KOPT-K1 (cell line): ENCODE results near the gene DNAJC1.
"Not testable (repeated sequence)": the region's sequence is repeated elsewhere in the genome, so short reads cannot be mapped to it uniquely, and the experiment has no call there.

Experiments used
- H3K27ac ChIP-seq: fragments of 200-600 bp; sonication (generic); 2 replicates; pipeline ENCODE4 v1.5.1; 2016; ENCODE audit warnings: antibody characterized with exemption, mild to moderate bottlenecking, low read depth, low read length; ENCODE audit not compliant: poor library complexity, severe bottlenecking
- H3K36me3 ChIP-seq: fragments of 200-600 bp; sonication (generic); 2 replicates; pipeline ENCODE4 v1.5.1; 2017; ENCODE audit warnings: antibody characterized with exemption, mild to moderate bottlenecking, low read length, moderate library complexity; ENCODE audit not compliant: insufficient read depth
- H3K9me3 ChIP-seq: fragments of 200-600 bp; sonication (generic); 2 replicates; pipeline ENCODE4 v1.5.1; 2017; ENCODE audit warnings: antibody characterized with exemption, low read length, mild to moderate bottlenecking; ENCODE audit not compliant: insufficient read depth, poor library complexity, severe bottlenecking

DNAJC1 gene

GRCh38 chr10:21858455-21858854 is 145.1 kb downstream of the DNAJC1 start:
- Histone ChIP-seq H3K27ac (no peak overlapping the region), H3K9me3 (no peaks in the 10 kb centered on the region), H3K36me3 (no peaks in the 10 kb centered on the region)

GRCh38 chr10:21849607-21850006 is 153.9 kb downstream of the DNAJC1 start:
- H3K36me3 ChIP-seq = no peaks in the 10 kb centered on the region
- H3K27ac ChIP-seq = no peak overlapping the region
- H3K9me3 ChIP-seq = peaks cover 26% of the 10 kb centered on the region

- Histone ChIP-seq H3K9me3 (peaks cover 4% of the 10 kb centered on the region), H3K27ac (no peak overlapping the region), H3K36me3 (no peaks in the 10 kb centered on the region)
Observed at GRCh38 chr10:21843645-21844044, 159.9 kb downstream of the DNAJC1 start.

- not testable (repeated sequence) for H3K36me3 ChIP-seq, H3K27ac ChIP-seq, H3K9me3 ChIP-seq
Observed at GRCh38 chr10:21841273-21841672, 162.3 kb downstream of the DNAJC1 start.

DNA sequence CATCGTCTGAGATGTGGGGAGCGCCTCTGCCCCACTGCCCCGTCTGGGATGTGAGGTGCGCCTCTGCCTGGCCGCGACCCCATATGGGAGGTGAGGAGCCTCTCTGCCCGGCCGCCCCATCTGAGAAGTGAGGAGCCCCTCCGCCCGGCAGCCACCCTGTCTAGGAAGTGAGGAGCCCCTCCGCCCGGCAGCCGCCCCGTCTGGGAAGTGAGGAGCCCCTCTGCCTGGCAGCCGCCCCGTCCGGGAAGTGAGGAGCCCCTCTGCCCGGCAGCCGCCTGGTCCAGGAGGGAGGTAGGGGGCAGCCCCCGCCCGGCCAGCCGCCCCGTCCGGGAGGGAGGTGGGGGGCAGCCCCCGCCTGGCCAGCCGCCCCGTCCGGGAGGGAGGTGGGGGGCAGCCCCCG is 166.0 kb downstream of the DNAJC1 start:
- H3K27ac ChIP-seq, H3K36me3 ChIP-seq: not testable (repeated sequence)
- H3K9me3 ChIP-seq = peaks cover 32% of the 10 kb centered on the region

DNA sequence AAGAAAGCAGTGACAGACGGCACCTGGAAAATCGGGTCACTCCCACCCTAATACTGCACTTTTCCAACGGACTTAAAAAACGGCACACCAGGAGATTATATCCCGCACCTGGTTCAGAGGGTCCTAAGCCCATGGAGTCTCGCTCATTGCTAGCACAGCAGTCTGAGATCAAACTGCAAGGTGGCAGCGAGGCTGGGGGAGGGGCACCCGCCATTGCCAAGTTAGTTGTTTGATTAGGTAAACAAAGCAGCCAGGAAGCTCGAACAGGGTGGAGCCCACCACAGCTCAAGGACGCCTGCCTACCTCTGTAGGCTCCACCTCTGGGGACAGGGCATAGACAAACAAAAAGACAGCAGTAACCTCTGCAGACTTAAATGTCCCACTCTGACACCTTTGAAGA is 169.0 kb downstream of the DNAJC1 start:
- H3K36me3 ChIP-seq = not testable (repeated sequence)
- peaks cover 48% of the 10 kb centered on the region for H3K9me3 ChIP-seq

GRCh38 chr10:21832821-21833130 is 170.8 kb downstream of the DNAJC1 start:
- no peak overlapping the region for H3K27ac ChIP-seq
- H3K9me3 ChIP-seq = peaks cover 60% of the 10 kb centered on the region
- no peaks in the 10 kb centered on the region for H3K36me3 ChIP-seq

More for the DNA sequence above, 169.0 kb downstream of the DNAJC1 start:
- not testable (repeated sequence) for H3K27ac ChIP-seq

- H3K27ac ChIP-seq = no peak overlapping the region
- peaks cover 64% of the 10 kb centered on the region for H3K9me3 ChIP-seq
- H3K36me3 ChIP-seq = no peaks in the 10 kb centered on the region
Observed at GRCh38 chr10:21831986-21832820, 171.3 kb downstream of the DNAJC1 start.

DNA sequence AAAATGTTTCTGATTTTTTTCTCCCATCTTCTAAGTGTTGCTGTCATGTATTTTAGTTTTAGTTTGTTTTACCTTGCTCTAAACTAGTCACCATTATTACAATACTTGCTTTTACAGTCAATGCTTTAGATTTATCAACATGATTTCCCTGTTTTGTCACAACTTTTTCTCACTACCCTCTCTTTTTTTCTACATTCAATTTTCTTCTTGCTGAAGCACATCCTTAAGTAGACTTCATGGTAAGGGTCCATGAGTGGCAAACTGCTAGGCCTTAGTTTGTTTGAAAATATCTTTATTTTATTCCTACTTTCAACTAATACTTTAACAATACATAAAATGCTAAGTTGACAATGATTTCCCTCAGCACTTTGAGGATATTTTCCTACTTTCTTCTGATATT is 173.5 kb downstream of the DNAJC1 start:
- no peak overlapping the region for H3K27ac ChIP-seq
- H3K9me3 ChIP-seq = peaks cover 71% of the 10 kb centered on the region
- no peaks in the 10 kb centered on the region for H3K36me3 ChIP-seq

DNA sequence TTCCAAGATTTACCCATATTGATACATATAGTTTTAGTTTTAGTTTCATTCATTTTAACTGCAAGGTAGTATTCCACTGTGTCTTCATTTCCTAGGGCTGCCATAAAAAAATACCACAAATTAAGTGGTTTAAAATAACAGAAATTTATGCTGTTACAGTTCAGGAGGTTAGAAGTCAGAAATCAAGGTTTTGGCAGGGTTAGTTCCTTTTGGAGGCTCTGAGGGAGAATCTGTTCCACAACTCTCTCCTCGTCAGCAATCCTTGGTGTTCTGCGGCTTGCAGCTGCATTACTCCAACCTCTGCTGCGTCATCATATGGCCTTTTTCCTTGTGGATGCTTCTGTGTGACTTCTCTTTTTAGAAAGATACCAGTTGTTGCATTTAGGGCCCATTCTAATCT is 176.2 kb downstream of the DNAJC1 start:
- Histone ChIP-seq H3K36me3 (no peaks in the 10 kb centered on the region), H3K27ac (no peak overlapping the region)

DNA sequence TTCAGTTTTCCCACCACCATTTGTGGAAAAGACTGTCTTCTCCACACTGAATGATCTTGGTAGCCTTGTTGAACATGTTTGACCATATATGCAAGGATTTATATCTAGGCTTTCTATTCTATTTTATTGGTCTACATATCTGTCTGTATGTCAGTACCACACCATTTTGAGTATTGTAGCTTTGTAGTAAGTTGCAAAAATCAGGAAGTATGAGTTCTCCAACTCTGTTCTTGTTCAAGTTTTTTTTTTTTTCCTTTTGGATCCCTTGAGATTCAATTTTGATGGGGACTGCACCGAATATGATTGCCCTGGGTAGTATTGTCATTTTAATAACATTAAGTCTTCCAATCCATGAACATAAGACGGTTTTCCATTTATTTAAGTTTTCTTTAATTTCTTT is 176.8 kb downstream of the DNAJC1 start:
- Histone ChIP-seq H3K36me3 (no peaks in the 10 kb centered on the region), H3K9me3 (peaks cover 59% of the 10 kb centered on the region), H3K27ac (no peak overlapping the region)

More for the DNA sequence above, 176.2 kb downstream of the DNAJC1 start:
- H3K9me3 ChIP-seq = peaks cover 59% of the 10 kb centered on the region

GRCh38 chr10:21825345-21825744 is 178.2 kb downstream of the DNAJC1 start:
- Histone ChIP-seq H3K36me3 (no peaks in the 10 kb centered on the region), H3K9me3 (peaks cover 51% of the 10 kb centered on the region), H3K27ac (no peak overlapping the region)

GRCh38 chr10:21824409-21824808 is 179.1 kb downstream of the DNAJC1 start:
- H3K27ac ChIP-seq = no peak overlapping the region
- H3K9me3 ChIP-seq = peaks cover 42% of the 10 kb centered on the region
- H3K36me3 ChIP-seq = no peaks in the 10 kb centered on the region

GRCh38 chr10:21823617-21824016 is 179.9 kb downstream of the DNAJC1 start:
- H3K27ac ChIP-seq = no peak overlapping the region
- H3K9me3 ChIP-seq = peaks cover 40% of the 10 kb centered on the region
- no peaks in the 10 kb centered on the region for H3K36me3 ChIP-seq

GRCh38 chr10:21822273-21822672 is 181.3 kb downstream of the DNAJC1 start:
- H3K27ac ChIP-seq, H3K36me3 ChIP-seq: not testable (repeated sequence)
- H3K9me3 ChIP-seq = peaks cover 26% of the 10 kb centered on the region

DNA sequence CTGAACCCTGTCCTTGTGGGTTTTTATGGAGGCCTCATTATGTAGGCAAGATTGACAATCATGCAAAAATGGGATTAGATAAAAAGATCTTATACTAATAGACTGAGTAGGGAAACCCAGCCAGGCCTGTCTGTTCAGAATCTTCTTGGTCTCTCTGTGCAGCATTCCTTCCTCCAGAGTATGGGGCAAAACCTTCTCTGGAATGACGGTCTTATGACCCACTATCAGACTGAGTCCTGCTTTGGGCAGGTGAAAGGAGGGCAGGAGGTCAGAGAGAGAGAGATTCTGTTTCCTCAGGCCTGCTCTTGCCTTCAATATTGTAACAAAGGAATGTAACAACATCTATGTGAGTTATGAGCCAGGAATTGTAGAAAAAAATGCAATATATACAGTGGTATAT is 182.6 kb downstream of the DNAJC1 start:
- Histone ChIP-seq H3K27ac (no peak overlapping the region), H3K36me3 (no peaks in the 10 kb centered on the region), H3K9me3 (peaks cover 14% of the 10 kb centered on the region)
